ENCODE results near the gene DDX17. TPM values are rescaled to one million over a fixed set of nuclear protein-coding genes. Genes with fewer than 3 reads are reported as not detected.
A peak's percentile ranks its signal among the peaks of the same experiment; 100 is the strongest.

The DDX17 gene
- total RNA-seq, 2 donors from 2014 or later, result 403 to 467 TPM

GRCh38 chr22:38519453-38520250, 13.5 kb upstream of the DDX17 start:
- H3K27me3 ChIP-seq, result no peaks in the 10 kb centered on the region
- WGBS, 2 donors, result 90 to 94% methylated on average over 2 of the region's 2 CpGs
- no peak overlapping the region for H3K27ac ChIP-seq
- H3K36me3 ChIP-seq (replicated peaks in 1 of 2; ENCODE audit: insufficient read depth in 1 of 2, low read depth in 2 of 2), result no peaks in the 10 kb centered on the region
- H3K4me3 ChIP-seq, result no peak overlapping the region
- ATAC-seq (no peak), DNase-seq (no peak)
- H3K4me1 ChIP-seq, result no peaks in the 10 kb centered on the region
- no peaks in the 10 kb centered on the region for H3K9me3 ChIP-seq
- TF ChIP-seq, protein P1, sequence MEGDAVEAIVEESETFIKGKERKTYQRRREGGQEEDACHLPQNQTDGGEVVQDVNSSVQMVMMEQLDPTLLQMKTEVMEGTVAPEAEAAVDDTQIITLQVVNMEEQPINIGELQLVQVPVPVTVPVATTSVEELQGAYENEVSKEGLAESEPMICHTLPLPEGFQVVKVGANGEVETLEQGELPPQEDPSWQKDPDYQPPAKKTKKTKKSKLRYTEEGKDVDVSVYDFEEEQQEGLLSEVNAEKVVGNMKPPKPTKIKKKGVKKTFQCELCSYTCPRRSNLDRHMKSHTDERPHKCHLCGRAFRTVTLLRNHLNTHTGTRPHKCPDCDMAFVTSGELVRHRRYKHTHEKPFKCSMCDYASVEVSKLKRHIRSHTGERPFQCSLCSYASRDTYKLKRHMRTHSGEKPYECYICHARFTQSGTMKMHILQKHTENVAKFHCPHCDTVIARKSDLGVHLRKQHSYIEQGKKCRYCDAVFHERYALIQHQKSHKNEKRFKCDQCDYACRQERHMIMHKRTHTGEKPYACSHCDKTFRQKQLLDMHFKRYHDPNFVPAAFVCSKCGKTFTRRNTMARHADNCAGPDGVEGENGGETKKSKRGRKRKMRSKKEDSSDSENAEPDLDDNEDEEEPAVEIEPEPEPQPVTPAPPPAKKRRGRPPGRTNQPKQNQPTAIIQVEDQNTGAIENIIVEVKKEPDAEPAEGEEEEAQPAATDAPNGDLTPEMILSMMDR (IDR thresholded peaks at IDR 0.05), result no peak
- no peak for TF ChIP-seq POLR2A (IDR thresholded peaks at IDR 0.05)
- intact Hi-C loops (cut with DNase I), result loop anchor here (10.0 kb wide), 1 partner anchor 45 kb away; no protein-coding TSS in a partner anchor

DNA sequence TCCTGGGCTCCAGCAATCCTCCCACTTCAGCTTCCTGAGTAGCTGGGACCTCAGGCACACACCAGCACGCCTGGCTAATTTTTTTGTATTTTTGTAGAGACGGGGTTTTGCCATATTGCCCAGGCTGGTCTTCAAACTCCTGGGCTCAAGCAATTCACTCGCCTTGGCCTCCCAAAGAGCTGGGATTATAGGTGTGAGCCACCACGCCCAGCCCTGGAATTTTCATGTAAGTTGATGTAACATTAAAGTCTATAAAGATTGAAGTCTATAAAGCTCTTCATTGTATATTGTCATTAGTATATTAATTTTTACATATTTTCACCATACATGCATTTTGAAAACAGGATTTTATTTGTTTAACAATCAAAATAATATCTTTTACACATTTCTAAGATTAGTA, 12.5 kb upstream of the DDX17 start:
- Histone ChIP-seq H3K27me3 (no peaks in the 10 kb centered on the region), H3K36me3 (replicated peaks in 1 of 2; ENCODE audit: insufficient read depth in 1 of 2, low read depth in 2 of 2) (no peaks in the 10 kb centered on the region), H3K4me3 (no peak overlapping the region), H3K4me1 (no peaks in the 10 kb centered on the region), H3K27ac (no peak overlapping the region), H3K9me3 (no peaks in the 10 kb centered on the region)
- 88 to 89% methylated on average over 4 of the region's 4 CpGs for WGBS, 2 donors
- TF ChIP-seq, protein P1 (IDR thresholded peaks at IDR 0.05), result no peak
- no peak for TF ChIP-seq POLR2A (IDR thresholded peaks at IDR 0.05)
- no peak for ATAC-seq
- no peak for DNase-seq
- intact Hi-C loops (cut with DNase I), result loop anchor here (10.0 kb wide), 1 partner anchor 46 kb away; no protein-coding TSS in a partner anchor

DNA sequence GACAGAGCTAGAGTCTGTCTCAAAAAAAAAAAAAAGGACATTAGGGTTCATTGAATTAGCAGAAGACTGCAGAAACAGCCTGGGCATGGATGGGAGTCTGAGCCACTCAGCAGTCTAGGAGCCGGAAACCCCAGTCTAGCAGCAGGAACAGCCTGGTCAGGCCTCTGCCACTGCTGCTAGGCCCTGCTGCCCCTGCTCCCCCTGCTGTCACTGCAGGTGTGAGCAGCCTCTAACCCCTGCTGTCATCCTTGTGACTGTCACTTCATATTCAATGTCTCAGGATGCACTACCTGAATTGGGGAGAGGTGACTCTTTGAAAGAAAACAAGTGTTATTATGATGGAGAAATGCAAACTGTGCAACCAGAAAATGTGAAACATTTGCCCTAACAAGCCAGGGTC, 7.0 kb upstream of the DDX17 start:
- WGBS, 2 donors, result 76% methylated on average over 1 of the region's 1 CpG; no CpG with 5 or more reads in 1 of the 2 donors
- H3K27ac ChIP-seq, result no peak overlapping the region

GRCh38 chr22:38510416-38510970, 4.4 kb upstream of the DDX17 start:
- no peaks in the 10 kb centered on the region for H3K9me3 ChIP-seq
- WGBS, 2 donors, result 86 to 89% methylated on average over 5 of the region's 5 CpGs

More for the DNA sequence above, 7.0 kb upstream of the DDX17 start:
- no peak overlapping the region for H3K4me3 ChIP-seq
- no peaks in the 10 kb centered on the region for H3K4me1 ChIP-seq
- DNase-seq (no peak), ATAC-seq (no peak)
- H3K9me3 ChIP-seq, result no peaks in the 10 kb centered on the region
- TF ChIP-seq, protein P1 (IDR thresholded peaks at IDR 0.05), result peak in 1 of 7 experiments; percentile 15
- TF ChIP-seq POLR2A (IDR thresholded peaks at IDR 0.05), result no peak
- no peaks in the 10 kb centered on the region for H3K36me3 ChIP-seq (replicated peaks in 1 of 2; ENCODE audit: insufficient read depth in 1 of 2, low read depth in 2 of 2)
- intact Hi-C loops (cut with DNase I), result loop anchor here (10.0 kb wide), 1 partner anchor 52 kb away; no protein-coding TSS in a partner anchor
- H3K27me3 ChIP-seq, result no peaks in the 10 kb centered on the region

More at GRCh38 chr22:38510416-38510970, 4.4 kb upstream of the DDX17 start:
- H3K4me3 ChIP-seq, result no peak overlapping the region
- no peaks in the 10 kb centered on the region for H3K27me3 ChIP-seq
- TF ChIP-seq, protein P1 (IDR thresholded peaks at IDR 0.05), result no peak
- no peak for TF ChIP-seq POLR2A (IDR thresholded peaks at IDR 0.05)
- H3K36me3 ChIP-seq (replicated peaks in 1 of 2; ENCODE audit: insufficient read depth in 1 of 2, low read depth in 2 of 2), result no peaks in the 10 kb centered on the region
- H3K4me1 ChIP-seq, result peaks cover 8% of the 10 kb centered on the region
- no peak for DNase-seq
- ATAC-seq, result no peak
- no peak overlapping the region for H3K27ac ChIP-seq
- intact Hi-C loops (cut with DNase I), result loop anchor here (10.0 kb wide), 1 partner anchor 54 kb away; no protein-coding TSS in a partner anchor
